K562 (cell line): ENCODE measurements around the gene CSTPP1. TPM values are rescaled to one million over a fixed set of nuclear protein-coding genes. Genes with fewer than 3 reads are reported as not detected.

Experiments used
- ATAC-seq: fragments of 200-7000 bp; cut with Tn5 transposase; 3 replicates; pipeline ENCODE4 v1.9.1; 2020; ENCODE audit warnings: moderate library complexity
- BruUV-seq: library from RNA; stranded (reverse); fragments of 400-500 nt; replicated peaks from 2 replicates; lab custom pipeline; 2021; lab: Mats Ljungman, UMichigan
- CTCF ChIA-PET: fragments of 300-600 bp; formaldehyde crosslinking; extraction: SDS; loops from one replicate; lab custom pipeline; 2021; ENCODE audit warnings: low intra/inter-chr PET ratio; lab: Yijun Ruan, JAX
- POLR2A ChIA-PET: fragments of 300-600, 350-650 bp; sonication (Branson Sonifier 250); formaldehyde crosslinking; extraction: SDS; loops from one replicate; lab custom pipeline; 2021; ENCODE audit warnings: antibody characterized with exemption, inconsistent platforms; lab: Yijun Ruan, JAX
- DNase-seq, 4 experiments: peaks; one replicate each; pipeline versions ENCODE4 v3.0.0 to v3.0.0-alpha.2; 2011 to 2018; ENCODE audit warnings: low spot score in 3 of 4, mixed read lengths in 3 of 4; ENCODE audit errors: extremely low read depth in 1 of 4
- FAIRE-seq: peaks from 2 replicates; lab custom pipeline; 2011; peaks lifted over from hg19 to GRCh38; lab: Jason Lieb, UNC
- H2AFZ ChIP-seq: 2 replicates; pipeline ENCODE4 v1.6.0; 2011; ENCODE audit warnings: low read depth, low read length, control low read depth, inconsistent platforms
- H3K27ac ChIP-seq: fragments of 200-600 bp; 3 replicates; pipeline ENCODE4 v1.8.0; 2011; ENCODE audit warnings: low read depth, mild to moderate bottlenecking, control low read depth, inconsistent platforms, low read length, moderate library complexity, mixed read lengths; ENCODE audit errors: extremely low read depth
- H3K27me3 ChIP-seq, 2 experiments: fragments of 300-600 bp in 1 of 2; 2 replicates in 1 of 2; 3 replicates in 1 of 2; pipeline versions ENCODE4 v1.6.0 to v1.8.0; 2011; ENCODE audit warnings: inconsistent platforms in 2 of 2, low read length in 2 of 2, mild to moderate bottlenecking in 1 of 2, mixed read lengths in 1 of 2, moderate library complexity in 1 of 2; ENCODE audit not compliant: control insufficient read depth in 2 of 2, insufficient read depth in 2 of 2
- H3K36me3 ChIP-seq: fragments of 300-600 bp; 3 replicates; pipeline ENCODE4 v1.8.0; 2011; ENCODE audit warnings: mild to moderate bottlenecking, low read length, inconsistent platforms; ENCODE audit not compliant: control insufficient read depth, insufficient read depth
- H3K4me1 ChIP-seq, 2 experiments: fragments of 200-600 bp in 1 of 2; replicated peaks in 1 of 2; 2 replicates in 1 of 2; 3 replicates in 1 of 2; pipeline versions ENCODE4 v1.5.1 to v1.8.0; 2011; ENCODE audit warnings: inconsistent platforms in 2 of 2, low read length in 2 of 2, mild to moderate bottlenecking in 1 of 2, mixed read lengths in 1 of 2, moderate library complexity in 1 of 2; ENCODE audit not compliant: control insufficient read depth in 2 of 2, insufficient read depth in 2 of 2
- H3K4me2 ChIP-seq: 2 replicates; pipeline ENCODE4 v1.6.1; 2011; ENCODE audit warnings: low read length, control low read depth, inconsistent platforms, mixed read lengths; ENCODE audit not compliant: insufficient read depth
- H3K4me3 ChIP-seq: fragments of 200-600 bp; sonication (generic), shearing (Covaris generic); 2 replicates; pipeline ENCODE4 v1.5.1; 2016; ENCODE audit warnings: control low read depth, inconsistent platforms
- H3K79me2 ChIP-seq: fragments of 200-600 bp; 3 replicates; pipeline ENCODE4 v1.8.0; 2011; ENCODE audit warnings: low read length, inconsistent platforms; ENCODE audit not compliant: control insufficient read depth, insufficient read depth
- H3K9ac ChIP-seq, 2 experiments: 2 replicates each; pipeline versions ENCODE4 v1.6.0 to v1.6.1; 2011; ENCODE audit warnings: low read depth in 2 of 2, low read length in 2 of 2, control low read depth in 1 of 2, inconsistent platforms in 1 of 2, mild to moderate bottlenecking in 1 of 2, mixed read lengths in 1 of 2; ENCODE audit not compliant: insufficient read depth in 1 of 2
- H3K9me1 ChIP-seq: one replicate; pipeline ENCODE4 v1.6.0; 2011; ENCODE audit warnings: inconsistent platforms, mild to moderate bottlenecking, low read length, moderate library complexity; ENCODE audit not compliant: control insufficient read depth, insufficient read depth
- H3K9me3 ChIP-seq: replicated peaks from 2 replicates; pipeline ENCODE4 v1.5.1; 2011; ENCODE audit warnings: low read depth, low read length, inconsistent platforms; ENCODE audit not compliant: control insufficient read depth, insufficient read depth
- H4K20me1 ChIP-seq: replicated peaks from 2 replicates; pipeline ENCODE4 v1.6.1; 2011; ENCODE audit warnings: low read length, inconsistent platforms, mixed read lengths; ENCODE audit not compliant: control insufficient read depth, insufficient read depth
- ARID2 ChIP-seq: fragments of 450-650 bp; IDR thresholded peaks from 2 replicates; pipeline ENCODE4 v1.6.1; 2017; ENCODE audit warnings: antibody characterized with exemption, mild to moderate bottlenecking
- BCL6 ChIP-seq: fragments of 250-450 bp; sonication (Bioruptor Pico); IDR thresholded peaks from 2 replicates; pipeline ENCODE4 v1.4.0; 2020
- BRF2 ChIP-seq: IDR thresholded peaks from 3 replicates; pipeline ENCODE4 v1.6.1; 2011; ENCODE audit warnings: borderline replicate concordance, mild to moderate bottlenecking; ENCODE audit not compliant: insufficient read length, insufficient read depth
- DACH1 ChIP-seq: fragments of 450-650 bp; IDR thresholded peaks from 2 replicates; pipeline ENCODE4 v1.6.1; 2018; ENCODE audit not compliant: partially characterized antibody
- DMBX1 ChIP-seq: fragments of 250-450 bp; sonication (Bioruptor Pico); IDR thresholded peaks from 2 replicates; pipeline ENCODE4 v1.8.0; 2022; ENCODE audit warnings: inconsistent platforms, mild to moderate bottlenecking, moderate library complexity, borderline replicate concordance
- NFE2 ChIP-seq: IDR thresholded peaks from 2 replicates; pipeline ENCODE4 v1.6.1; 2014; ENCODE audit warnings: antibody characterized with exemption, low read depth
- RBM17 ChIP-seq: fragments of 200-400 bp; formaldehyde crosslinking; IDR thresholded peaks from 2 replicates; pipeline ENCODE4 v1.6.1; 2017; ENCODE audit warnings: low read depth, mild to moderate bottlenecking, low read length, borderline replicate concordance
- SAFB ChIP-seq: fragments of 200-400 bp; formaldehyde crosslinking; IDR thresholded peaks from 2 replicates; pipeline ENCODE4 v1.6.1; 2017; ENCODE audit warnings: low read depth, low read length, borderline replicate concordance
- SMAD4 ChIP-seq: fragments of 250-450 bp; sonication (Bioruptor Pico); conservative IDR thresholded peaks from 2 replicates; pipeline ENCODE4 v1.8.0; 2021; ENCODE audit warnings: inconsistent platforms, mild to moderate bottlenecking, moderate library complexity
- TAF9B ChIP-seq: fragments of 450-650 bp; IDR thresholded peaks from 2 replicates; pipeline ENCODE4 v1.6.1; 2018; ENCODE audit warnings: mild to moderate bottlenecking; ENCODE audit not compliant: partially characterized antibody
- ZKSCAN1 ChIP-seq: fragments of 150-350 bp; IDR thresholded peaks from 2 replicates; pipeline ENCODE4 v1.6.1; 2016; ENCODE audit warnings: low read depth, low read length
- ZNF324 ChIP-seq: fragments of 250-450 bp; sonication (Bioruptor Pico); IDR thresholded peaks from 2 replicates; pipeline ENCODE4 v1.4.0; 2020; ENCODE audit warnings: mild to moderate bottlenecking
- WGBS: fragments of 100-300 bp; shearing (Covaris generic); methylation state at CpG from one replicate; pipeline ENCODE4 v1.1.6; 2016; ENCODE audit warnings: low coverage, mixed read lengths; ENCODE audit not compliant: insufficient coverage; ENCODE audit errors: missing lambda C conversion rate; 5-methylcytosine and 5-hydroxymethylcytosine counted together
- in situ Hi-C: fragments of 300-500 bp; cut with MboI; formaldehyde crosslinking; loops from 4 replicates; pipeline ENCODE4 v1.15.0; 2018; ENCODE audit warnings: inconsistent platforms, mixed read lengths
- intact Hi-C: fragments of 100-400 bp; cut with micrococcal nuclease; formaldehyde crosslinking; loops from 2 replicates; pipeline ENCODE4 v1.14.2; 2022
- polyA plus RNA-seq, 8 experiments: library from polyadenylated mRNA; depleted of rRNA in 4 of 8; stranded (reverse) in 5 of 8; unstranded in 3 of 8; fragments of >200 nt; fragmentation: Nextera tagmentation in 2 of 8; fragmentation: Illumina TruSeq in 1 of 8; extraction: Ambion mirVana in 2 of 8; extraction: Trizol in 1 of 8; gene quantifications; 2 replicates each; pipeline versions ENCODE4 v1.2.1 to v1.2.3, GENCODE V29; 2011 to 2014; ENCODE audit warnings: inconsistent platforms in 1 of 8, missing spikeins in 1 of 8
- total RNA-seq, 7 experiments: library from RNA; depleted of rRNA in 6 of 7; stranded (reverse); fragments of >200 nt in 6 of 7; fragmentation: Illumina TruSeq in 2 of 7; extraction: Trizol in 2 of 7; gene quantifications; 2 replicates each; pipeline versions ENCODE4 v1.2.1 to v1.2.3, GENCODE V29; 2011 to 2021; ENCODE audit warnings: low replicate concordance in 1 of 7

Gene CSTPP1
- total and polyA plus RNA-seq, 9 of the 15 experiments (the other 6 are each of a cell fraction or from before 2014, with no cell fraction given) = 6.5 to 17.8 (median 9.2) TPM

GRCh38 chr11:46902694-46903093 is 33.9 kb upstream of the CSTPP1 start (continued):
- TF ChIP-seq TAF9B (no peak), BRF2 (no peak), SAFB (no peak), BCL6 (CRISPR knock-in tag) (no peak), NFE2 (no peak)

- H3K27ac ChIP-seq = no peak overlapping the region
- TF ChIP-seq ZKSCAN1 (no peak), ZNF324 (CRISPR knock-in tag) (no peak), DACH1 (no peak), ARID2 (no peak), RBM17 (no peak), SMAD4 (CRISPR knock-in tag) (no peak), DMBX1 (CRISPR knock-in tag) (no peak)
- H3K36me3 ChIP-seq = no peaks in the 10 kb centered on the region
- ChIA-PET CTCF (no interaction called here), POLR2A (interaction anchor here (0.6 to 0.8 kb wide), 3 partner anchors 20 to 545 kb away, joined by 3 read pairs; no protein-coding TSS in a partner anchor)
- intact Hi-C loops = no loop called here
- no peak overlapping the region for H3K4me2 ChIP-seq
- peaks cover 3 to 11% of the 10 kb centered on the region in 2 experiments; a peak in 3 of 5 replicates for H3K4me1 ChIP-seq
- ATAC-seq (no peak), FAIRE-seq (no peak), DNase-seq (no peak)
- no peaks in the 10 kb centered on the region for H3K9me3 ChIP-seq
- no peak overlapping the region for H2AFZ ChIP-seq
- H3K4me3 ChIP-seq = no peak overlapping the region
- in situ Hi-C loops = no loop called here
- under 1% methylated on average over 7 of the region's 10 CpGs for WGBS
- no peaks in the 10 kb centered on the region for H3K9me1 ChIP-seq
- no peaks in the 10 kb centered on the region for H4K20me1 ChIP-seq
- BruUV-seq = no TSS peak
- peaks cover 19 to 48% of the 10 kb centered on the region in 2 experiments for H3K27me3 ChIP-seq
- no peaks in the 10 kb centered on the region for H3K79me2 ChIP-seq
- no peak overlapping the region for H3K9ac ChIP-seq
Measured at GRCh38 chr11:46903846-46904245, 32.7 kb upstream of the CSTPP1 start.
